BJ (cell line): ENCODE data around the gene ZMYND11. TPM values are rescaled to one million over a fixed set of nuclear protein-coding genes. Genes with fewer than 3 reads are reported as not detected.

ENCODE experiments used
- CTCF ChIA-PET: fragments of 350-600 bp; formaldehyde crosslinking; extraction: SDS; loops from one replicate; lab custom pipeline; 2021; ENCODE audit warnings: antibody characterized with exemption, inconsistent platforms; lab: Yijun Ruan, JAX
- POLR2A ChIA-PET: fragments of 300-600 bp; sonication (Branson Sonifier 250); formaldehyde crosslinking; extraction: SDS; loops from one replicate; lab custom pipeline; 2021; ENCODE audit warnings: antibody characterized with exemption; lab: Charles Lee
- DNase-seq: peaks from one replicate; pipeline ENCODE4 v3.0.0-alpha.2; 2011; ENCODE audit warnings: low read depth
- H3K27me3 ChIP-seq: 2 replicates; pipeline ENCODE4 v1.6.0; 2011; ENCODE audit warnings: low read length; ENCODE audit not compliant: control insufficient read depth, insufficient read depth
- H3K36me3 ChIP-seq: 2 replicates; pipeline ENCODE4 v1.5.1; 2011; ENCODE audit warnings: low read length; ENCODE audit not compliant: control insufficient read depth, insufficient read depth
- H3K4me3 ChIP-seq: 2 replicates; pipeline ENCODE4 v1.5.1; 2011; ENCODE audit warnings: low read depth, mild to moderate bottlenecking, control low read depth, low read length
- CTCF ChIP-seq: IDR thresholded peaks from 2 replicates; pipeline ENCODE4 v1.5.1; 2011; ENCODE audit warnings: low read depth, mild to moderate bottlenecking, control low read depth, inconsistent platforms, low read length, moderate library complexity; ENCODE audit not compliant: insufficient read depth
- polyA plus RNA-seq: library from polyadenylated mRNA; depleted of rRNA; stranded (reverse); fragments of >200 nt; gene quantifications from 2 replicates; pipeline ENCODE4 v1.2.3, GENCODE V29; 2011

ZMYND11 gene
- polyA plus RNA-seq, 1 experiment = 37.6 TPM

- H3K4me3 ChIP-seq = no peak overlapping the region
- no peak for TF ChIP-seq CTCF
- peak; percentile 39 for DNase-seq
- ChIA-PET POLR2A (no interaction called here), CTCF (interaction anchor here (0.7 kb wide), 1 partner anchor 9 kb away, joined by 3 read pairs; no protein-coding TSS in a partner anchor)
- H3K27me3 ChIP-seq = no peaks in the 10 kb centered on the region
- H3K36me3 ChIP-seq = no peaks in the 10 kb centered on the region
These were observed 2.0 kb upstream of the ZMYND11 start for GRCh38 chr10:132946-133898.

DNA sequence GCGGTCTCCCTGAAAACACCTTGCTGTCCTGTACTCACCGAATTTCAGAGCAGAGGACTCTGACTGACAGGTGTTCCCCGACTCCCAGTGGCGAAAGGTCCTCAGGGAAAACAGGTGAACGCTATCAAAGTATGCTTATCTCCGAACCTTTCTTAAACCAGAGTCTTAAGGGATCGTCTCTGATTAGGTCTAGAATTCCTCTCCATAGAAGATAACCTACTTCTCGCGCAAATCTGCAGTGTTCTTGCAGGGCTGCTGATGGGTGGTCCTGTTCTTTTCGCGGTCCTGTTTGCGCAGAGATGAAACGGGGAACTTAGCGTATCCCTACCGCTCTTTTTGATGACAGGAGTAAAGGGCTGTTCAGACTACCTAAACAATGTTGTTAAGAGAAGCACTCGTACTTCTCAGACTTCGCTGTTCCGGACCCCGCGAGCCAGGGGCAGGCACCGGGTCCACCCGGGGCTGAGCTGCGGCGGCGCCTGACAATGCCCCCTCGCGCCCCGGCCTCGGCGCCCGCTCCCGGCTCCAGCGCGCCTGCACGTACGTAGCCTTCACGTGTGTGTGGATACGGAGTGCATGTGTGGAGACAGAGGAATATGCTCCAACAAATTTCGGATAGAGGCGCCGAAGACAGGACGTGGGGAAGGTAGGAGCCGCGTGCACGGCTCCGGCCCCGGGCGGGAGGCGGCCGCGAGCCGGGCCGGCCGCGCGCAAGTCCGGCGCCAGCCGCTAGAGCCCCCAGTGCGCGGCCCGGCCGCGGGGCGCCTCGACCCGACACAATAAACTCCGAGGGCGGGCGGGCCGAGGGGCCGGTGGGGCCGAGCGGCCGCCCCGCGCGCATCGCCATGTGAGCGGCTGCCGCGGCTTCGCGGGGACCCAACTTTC, 766 bp upstream of the ZMYND11 start:
- DNase-seq = no peak
- Histone ChIP-seq H3K27me3 (no peaks in the 10 kb centered on the region), H3K36me3 (no peaks in the 10 kb centered on the region), H3K4me3 (peak overlapping the region; percentile 75)
- ChIA-PET CTCF (no interaction called here), POLR2A (no interaction called here)
- TF ChIP-seq CTCF = no peak

DNA sequence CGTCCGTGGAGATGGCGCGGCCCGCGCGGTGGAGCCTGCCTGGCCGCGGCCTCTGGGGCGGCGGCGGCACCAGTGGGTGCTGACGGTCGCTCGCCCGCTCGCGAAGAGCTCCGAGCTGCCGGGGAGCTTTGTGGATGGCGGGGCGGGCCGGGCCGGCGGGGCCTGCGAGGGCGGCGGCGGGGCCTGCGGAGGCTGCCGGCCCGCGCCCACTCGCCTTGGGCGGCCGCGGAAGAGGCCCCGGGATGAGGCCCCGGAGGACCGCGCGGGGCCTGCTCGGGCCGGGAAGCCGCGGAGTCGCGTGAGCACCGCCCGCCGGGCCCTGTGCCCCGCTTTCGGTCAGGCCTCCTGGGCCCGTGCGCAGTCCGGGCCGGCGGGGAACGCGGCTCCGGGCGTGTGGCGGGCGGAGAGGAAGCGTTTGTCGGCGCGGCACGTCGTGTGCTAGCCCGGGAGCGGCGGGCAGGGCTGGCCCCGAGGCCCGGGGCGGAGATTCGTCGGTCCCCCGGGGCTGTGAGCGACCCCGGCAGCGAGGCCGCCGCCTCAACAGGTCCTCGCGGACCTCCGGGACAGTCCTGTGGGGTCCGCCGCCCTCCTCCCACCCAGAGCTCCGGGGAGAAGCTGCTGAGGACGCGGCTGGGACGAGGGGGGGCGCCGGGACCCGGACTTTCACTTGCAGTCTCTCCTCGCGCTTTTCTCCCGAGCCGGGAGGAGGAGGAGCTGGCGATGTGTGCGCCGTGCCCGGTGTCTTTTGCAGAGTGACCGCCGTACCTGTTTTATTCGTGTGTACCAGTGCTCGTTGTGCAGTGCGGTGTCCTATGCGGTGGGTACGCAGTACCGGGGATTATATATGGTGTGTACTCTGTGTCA, 578 bp downstream of the ZMYND11 start:
- ChIA-PET CTCF (interaction anchor here (1.0 kb wide), 2 partner anchors 19 to 21 kb away, joined by 3 read pairs; no protein-coding TSS in a partner anchor), POLR2A (interaction anchor here (0.5 kb wide), 1 partner anchor 660 kb away, joined by 3 read pairs; no protein-coding TSS in a partner anchor)
- no peak for DNase-seq
- Histone ChIP-seq H3K27me3 (no peaks in the 10 kb centered on the region), H3K4me3 (peak overlapping the region; percentile 75), H3K36me3 (no peaks in the 10 kb centered on the region)
- no peak for TF ChIP-seq CTCF

DNA sequence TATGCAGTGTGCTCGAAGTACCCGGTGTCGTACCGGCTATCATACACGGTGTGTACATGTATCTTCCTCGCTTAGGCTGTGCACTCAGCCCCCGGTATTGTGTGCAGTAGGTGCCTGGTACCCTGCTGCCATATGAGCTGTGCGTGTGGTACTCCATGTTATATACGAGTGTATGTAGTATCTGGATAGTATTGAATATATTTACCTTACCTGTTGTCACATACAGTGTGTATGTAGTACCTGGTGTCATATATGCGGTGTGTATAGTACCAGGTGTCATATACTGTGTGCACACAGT, 1.2 kb downstream of the ZMYND11 start:
- ChIA-PET POLR2A (no interaction called here), CTCF (interaction anchor here (0.6 to 1.0 kb wide), 2 partner anchors 21 to 194 kb away, joined by 3 to 4 read pairs; no protein-coding TSS in a partner anchor)
- DNase-seq = no peak
- no peaks in the 10 kb centered on the region for H3K27me3 ChIP-seq
- peak overlapping the region; percentile 75 for H3K4me3 ChIP-seq
- no peaks in the 10 kb centered on the region for H3K36me3 ChIP-seq
- no peak for TF ChIP-seq CTCF
